HG03159 (cell line): ENCODE data around the gene C15orf39.
"Not testable (repeated sequence)": the region's sequence is repeated elsewhere in the genome, so short reads cannot be mapped to it uniquely, and the experiment has no call there.

Experiments used
- ATAC-seq: cut with Tn5 transposase; IDR thresholded peaks from one replicate; pipeline ENCODE4 v1.9.1; 2021; ENCODE audit warnings: mild to moderate bottlenecking, moderate library complexity; ENCODE audit not compliant: unreplicated experiment

The C15orf39 gene

DNA sequence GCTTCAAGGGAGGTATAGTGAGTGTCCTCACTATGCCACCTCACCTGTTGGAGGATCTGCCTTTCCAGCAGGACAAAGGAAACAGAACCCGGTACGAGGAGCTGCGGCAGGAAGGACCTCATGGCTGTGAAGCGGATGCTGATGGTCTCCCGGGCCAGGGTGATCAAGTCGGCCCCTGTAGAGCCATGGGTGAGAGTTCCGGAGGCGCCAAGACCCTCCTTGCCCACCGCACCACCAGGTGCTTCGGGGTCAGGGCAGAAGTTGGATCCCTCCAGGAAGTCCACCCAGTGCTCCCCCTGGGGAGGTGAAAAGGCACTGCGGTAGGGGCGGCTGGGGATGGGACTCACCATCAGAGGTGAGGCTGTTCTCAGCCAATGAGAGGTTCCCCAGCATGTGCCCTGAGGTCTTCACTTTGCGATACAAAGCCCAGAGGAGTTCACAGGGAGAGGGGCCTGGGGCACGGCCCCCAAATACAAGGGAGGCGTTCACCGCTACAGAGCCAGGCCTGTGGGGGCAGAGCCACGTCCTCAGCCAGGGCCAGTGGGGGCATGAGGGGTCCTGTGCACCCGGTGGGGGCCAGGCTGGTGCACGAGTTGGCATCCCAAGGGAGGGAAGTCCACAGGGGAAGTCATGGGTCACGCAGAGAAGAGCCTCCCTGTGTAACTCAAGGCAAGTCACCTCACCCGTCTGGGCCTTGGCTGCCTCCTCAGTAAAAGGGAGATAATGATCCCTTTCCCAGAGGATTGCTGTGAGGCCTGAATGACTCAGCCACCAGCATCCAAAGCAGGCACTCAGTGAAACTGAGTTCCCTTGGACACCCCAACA lies 27.7 kb downstream of the C15orf39 start:
- ATAC-seq = no peak

DNA sequence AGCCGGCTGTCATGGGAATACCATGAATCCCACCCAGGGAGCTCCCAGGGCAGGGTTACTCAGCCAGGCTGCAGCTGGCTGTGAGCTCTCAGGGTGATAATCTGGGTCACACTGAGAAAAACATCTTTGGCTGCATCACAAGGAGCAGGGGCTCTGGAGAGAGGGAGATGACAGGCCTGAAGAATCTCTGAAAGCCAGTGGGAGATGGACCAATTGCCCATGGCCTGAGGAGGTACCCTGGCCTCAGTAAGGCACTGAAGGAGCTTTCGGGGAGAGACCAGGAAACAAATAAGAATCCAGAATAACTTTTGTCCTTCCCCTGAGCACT lies 28.3 kb downstream of the C15orf39 start:
- ATAC-seq = no peak

DNA sequence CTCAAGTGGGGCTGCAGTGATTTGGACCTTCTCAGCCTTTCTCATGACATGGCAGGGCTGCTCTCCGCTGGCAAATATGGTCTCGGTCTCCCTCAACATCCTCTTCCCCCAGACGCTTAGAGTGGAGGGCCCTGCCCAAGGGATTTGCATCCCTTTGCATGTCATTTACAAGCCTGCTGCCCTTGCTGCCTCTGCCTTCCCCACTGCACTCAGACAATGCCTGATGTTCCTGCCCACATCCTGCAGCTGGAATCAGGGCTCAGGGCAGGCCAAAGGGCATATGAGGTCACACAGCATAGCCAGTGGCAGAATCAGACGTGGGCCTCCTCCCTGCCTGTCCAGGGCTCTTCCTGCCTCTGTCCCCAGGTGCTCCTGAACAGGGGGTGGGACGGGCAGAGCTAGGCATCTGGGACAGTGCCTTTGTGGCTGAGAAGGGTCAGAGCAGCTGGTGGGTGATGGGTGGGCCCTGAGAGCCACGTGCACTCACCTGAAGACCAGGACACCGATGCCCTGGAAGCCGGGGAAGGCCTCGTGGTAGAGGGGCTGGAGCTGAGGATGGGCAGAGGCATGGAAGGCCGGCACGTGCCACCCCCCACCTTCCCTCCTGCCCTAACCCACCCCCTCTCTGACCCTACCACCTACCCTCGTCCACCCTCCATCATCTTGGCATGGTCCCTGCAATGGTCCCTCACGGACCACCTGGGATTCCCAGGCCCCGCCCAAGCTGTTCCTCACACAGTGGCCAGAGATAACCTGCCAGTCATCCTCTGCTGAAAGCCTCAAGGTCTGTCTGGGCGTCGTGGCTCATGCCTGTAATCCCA lies 29.1 kb downstream of the C15orf39 start:
- ATAC-seq = no peak

GRCh38 chr15:75231836-75232235 lies 30.2 kb downstream of the C15orf39 start:
- ATAC-seq = no peak

- no peak for ATAC-seq
These were observed 30.7 kb downstream of the C15orf39 start for GRCh38 chr15:75232252-75232813.

DNA sequence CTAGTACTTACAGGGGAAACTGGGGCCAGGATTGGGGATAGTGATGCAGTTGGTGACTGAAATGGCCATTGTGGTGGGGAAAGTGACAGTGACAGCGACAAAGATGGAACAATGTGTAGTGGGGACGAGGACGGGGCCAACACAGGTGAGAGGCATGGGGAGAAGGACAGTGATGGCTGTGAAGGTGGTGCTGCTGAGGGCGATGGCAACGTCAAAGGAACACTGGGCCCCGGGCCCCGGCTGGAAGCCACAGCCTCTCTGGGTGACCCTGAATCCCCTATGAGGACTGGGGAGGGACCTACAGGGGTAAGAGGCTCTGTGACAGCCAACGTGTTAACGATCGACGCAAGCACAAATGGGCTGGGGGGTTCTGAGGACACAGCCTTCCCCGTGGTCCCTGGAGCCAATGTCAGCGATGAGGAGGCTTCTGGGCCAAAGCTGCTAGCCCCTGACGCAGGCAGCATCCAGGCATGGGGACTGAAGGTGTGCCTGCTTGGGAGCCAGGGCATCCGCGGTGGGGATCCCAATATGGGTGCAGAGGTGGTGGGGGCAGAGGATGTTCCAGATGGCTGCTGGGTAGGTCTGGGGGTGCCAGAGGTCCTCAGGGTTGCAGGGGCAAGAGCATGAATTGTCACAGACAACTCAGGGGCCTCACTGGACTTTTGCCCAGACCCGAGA lies 31.3 kb downstream of the C15orf39 start:
- no peak for ATAC-seq

DNA sequence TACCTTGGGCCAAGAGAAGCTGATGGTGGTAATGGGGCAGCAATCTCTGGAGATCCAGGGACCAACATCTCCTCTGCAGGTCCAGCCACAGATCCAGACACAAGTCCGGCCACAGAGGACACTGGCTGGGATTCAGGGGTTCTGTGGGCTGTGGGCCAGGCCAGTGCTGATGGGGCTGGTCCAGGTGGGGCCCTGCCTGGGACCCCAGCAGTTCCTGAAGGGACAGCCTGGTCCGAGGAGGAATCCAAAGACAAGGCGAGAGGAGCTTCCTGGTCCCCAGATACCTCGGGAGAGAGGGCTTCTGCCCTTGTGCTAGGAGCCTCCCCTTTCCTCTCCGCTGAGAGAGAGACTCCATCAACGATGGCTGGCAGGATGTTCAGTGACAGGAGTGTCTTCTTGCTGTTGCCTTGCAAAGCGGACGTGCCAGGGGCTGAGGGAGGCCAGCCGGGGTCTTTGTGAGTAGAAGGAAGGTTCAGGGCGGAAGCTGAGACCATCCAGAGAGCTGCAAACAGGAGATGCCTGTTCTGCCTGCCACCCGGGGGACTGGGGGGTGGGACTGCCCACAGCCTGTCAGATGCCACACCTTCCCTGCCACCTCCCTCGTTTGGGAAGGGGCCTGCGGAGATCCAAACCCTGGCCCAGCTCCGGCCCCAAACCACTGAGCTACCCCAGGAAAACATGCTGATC lies 32.0 kb downstream of the C15orf39 start:
- no peak for ATAC-seq

DNA sequence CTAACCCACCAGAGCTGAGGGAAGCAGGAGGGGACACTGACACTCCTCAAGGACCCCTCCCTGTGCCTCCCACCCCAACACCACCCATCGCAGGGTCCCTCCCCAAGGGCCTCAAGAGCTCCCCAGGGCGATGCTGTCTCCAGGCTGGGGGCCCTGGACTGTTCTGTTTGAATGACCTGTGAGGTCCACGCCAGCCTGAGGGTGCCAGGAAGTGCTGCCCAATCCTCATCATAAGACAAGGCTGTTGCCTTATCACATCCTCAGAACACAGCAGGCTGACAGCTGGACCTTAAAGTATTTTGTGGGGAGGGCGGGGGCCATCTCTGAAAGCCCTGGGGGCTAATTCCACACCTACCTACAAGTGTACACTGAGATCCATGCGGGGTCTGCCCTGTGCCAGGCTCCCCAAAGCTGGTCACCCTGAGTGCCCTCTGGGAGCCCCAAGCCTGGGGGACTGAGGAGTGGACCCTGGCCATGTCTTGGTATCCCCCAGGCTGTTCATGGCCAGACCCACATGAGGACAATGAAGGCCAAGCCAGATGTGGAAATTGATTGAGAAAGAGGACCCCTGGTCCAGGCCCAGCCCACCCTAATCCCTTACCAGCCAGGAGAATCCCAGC lies 32.6 kb downstream of the C15orf39 start:
- no peak for ATAC-seq

DNA sequence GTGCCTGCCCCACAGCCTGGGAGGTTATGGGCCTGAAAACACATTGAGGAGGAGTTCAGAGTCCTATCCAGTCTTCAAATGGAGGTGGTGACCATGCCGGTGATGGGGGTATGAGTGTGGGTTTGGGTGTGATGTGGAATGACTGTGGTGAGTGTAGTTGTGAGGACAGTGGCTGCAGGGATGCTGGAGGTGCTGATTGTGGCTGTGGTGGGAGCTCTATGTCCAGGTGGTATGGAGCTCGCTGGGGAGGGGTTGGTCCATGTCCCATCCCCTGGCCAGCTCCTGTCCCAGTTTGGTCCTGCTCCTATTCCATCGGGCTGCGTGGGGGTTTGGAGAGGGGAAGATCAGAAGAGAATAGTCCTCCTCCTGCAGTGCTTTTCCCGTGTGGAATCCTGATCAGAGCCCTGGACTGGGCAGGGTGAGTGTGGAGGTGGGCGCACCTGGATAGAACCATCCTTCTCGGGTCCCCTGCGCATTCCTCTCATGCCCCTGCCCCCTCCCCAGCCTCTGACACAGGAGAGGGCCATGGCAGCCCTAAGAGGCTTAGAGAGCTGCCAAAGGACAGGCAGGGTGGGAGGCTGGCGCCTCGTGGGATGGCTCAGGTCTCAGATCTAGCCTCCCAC lies 33.5 kb downstream of the C15orf39 start:
- no peak for ATAC-seq

DNA sequence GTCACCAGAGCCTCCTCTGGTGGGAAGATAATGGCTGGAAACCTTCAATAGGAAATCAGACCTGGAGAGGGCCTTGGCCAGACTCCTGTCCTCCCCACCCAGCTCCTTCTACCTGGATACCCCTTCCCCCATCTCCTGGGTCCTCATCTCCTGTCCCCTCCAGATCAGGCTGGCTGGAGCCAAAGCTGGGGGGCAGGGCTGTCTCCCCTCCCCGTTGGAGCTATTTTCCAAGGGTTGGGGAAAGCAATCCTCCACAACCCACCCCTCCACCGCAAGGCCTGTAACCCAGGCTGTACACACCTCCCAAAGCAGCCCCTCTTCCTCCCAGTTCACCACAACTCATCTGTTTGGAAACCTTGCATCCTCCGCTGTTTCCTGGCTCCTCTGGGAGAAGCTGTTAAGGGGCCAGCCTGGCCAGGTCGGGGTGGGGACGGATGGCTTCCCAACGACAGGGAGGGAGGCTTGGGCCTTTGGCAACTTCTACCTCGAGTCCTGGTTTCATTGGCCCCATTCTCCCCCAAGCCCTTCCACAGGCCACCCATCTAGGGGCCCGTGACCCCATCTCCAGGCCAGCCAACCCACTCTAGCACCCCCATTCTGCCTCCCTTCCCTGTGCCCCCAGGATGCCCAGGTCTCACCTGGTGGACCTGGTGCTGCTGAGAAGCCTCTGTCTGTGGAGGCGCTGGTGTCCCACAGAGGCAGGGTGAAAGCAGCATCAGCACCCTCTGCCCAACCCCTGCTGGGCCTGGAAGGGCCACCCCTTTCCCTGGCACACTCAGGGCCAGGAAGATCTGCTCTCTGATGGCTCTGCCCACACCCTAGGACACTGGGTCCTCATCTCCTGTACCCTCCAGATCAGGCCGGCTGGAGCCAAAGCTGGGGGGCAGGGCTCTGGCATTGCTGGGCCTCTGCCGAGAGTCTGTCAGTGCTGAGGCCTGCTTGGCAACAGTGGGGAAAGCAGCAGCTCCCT lies 34.4 kb downstream of the C15orf39 start:
- no peak for ATAC-seq

- ATAC-seq = no peak
These were observed 35.8 kb downstream of the C15orf39 start for GRCh38 chr15:75237316-75237982.

DNA sequence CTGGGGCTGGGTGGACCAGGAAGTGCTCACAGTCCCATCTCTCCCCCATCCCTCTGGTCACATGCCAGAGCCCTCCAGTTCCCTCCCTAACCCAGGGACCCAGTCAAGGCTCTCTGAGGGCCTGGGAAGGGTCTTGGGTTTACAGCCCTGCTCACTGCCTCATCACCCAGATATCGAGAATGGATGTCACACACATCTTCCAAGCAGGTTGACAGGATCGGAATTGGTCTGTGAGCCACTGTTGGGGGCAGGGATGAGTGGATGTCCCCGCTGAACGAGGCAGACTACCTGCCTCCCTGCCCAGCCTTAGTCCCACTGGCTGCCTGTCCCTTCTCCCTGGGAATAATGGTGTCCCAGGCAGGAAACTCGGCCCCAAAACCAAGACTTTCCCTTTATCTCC lies 36.5 kb downstream of the C15orf39 start:
- ATAC-seq = no peak

GRCh38 chr15:75245741-75246140 lies 44.1 kb downstream of the C15orf39 start:
- not testable (repeated sequence) for ATAC-seq

GRCh38 chr15:75248991-75249390 lies 47.3 kb downstream of the C15orf39 start:
- ATAC-seq = not testable (repeated sequence)

DNA sequence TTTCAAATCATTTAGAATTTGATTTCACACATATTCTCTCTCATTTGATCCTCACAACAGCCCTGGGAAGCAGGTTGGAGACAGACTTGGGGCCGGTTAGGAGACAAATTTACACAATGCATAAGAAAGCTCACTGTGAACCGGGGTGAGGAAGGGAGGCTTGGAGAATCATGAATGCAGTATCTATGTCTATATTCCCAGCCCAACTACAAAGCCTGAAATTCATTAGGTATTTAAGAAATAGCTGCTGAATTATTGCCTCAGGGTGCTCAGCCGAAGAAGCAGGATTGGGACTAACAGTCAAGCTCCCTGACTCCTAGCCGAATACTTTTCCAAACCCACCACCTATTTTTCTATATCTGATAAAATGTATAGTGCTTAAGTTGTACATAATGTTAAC lies 48.0 kb downstream of the C15orf39 start:
- no peak for ATAC-seq

DNA sequence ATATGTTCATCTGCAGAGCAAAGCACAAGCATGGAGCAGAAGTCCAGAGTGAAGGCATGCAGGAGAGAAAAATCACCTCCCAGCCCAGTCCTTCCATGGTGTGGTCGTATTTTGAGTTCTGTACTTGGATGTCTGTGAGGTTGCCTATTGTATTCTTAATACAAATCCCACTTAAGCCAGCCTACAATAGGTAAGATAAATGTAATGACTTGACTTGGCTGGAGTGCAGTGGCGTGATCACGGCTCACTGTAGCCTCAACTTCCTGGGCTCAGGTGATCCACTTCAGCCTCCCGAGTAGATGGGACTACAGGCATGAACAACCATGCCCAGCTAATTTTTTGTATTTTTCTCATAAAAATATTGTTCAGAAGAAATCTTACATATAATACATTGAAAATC lies 49.7 kb downstream of the C15orf39 start:
- not testable (repeated sequence) for ATAC-seq

- ATAC-seq = not testable (repeated sequence)
These were observed 50.6 kb downstream of the C15orf39 start for GRCh38 chr15:75252285-75252684.

DNA sequence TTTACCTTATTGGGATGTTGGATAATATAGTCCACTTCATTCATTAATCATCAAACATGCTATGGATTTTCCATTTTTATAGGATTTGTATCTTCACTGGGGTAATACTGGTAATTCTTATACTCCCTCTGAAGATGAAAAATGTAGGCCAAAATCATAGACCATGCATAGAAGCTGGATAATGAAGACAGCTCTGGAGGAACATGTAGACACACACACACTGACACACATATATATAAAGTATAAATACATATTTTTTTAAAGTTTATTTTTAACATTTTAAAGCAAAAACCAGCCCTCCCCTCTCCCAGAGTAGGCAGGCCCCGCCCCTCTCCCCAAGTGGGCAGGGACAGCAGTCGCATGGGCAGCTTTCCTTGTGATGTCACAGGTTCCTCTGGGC lies 56.4 kb downstream of the C15orf39 start, which contains the start of gene GOLGA6C:
Gene GOLGA6C (plus strand): TSS at position 301 of the 400 bp plus-strand sequence. CDS start 265 bp downstream, outside the sequence.
- not testable (repeated sequence) for ATAC-seq
